ENCODE results near the gene TRIM2.
A peak's percentile ranks its signal among the peaks of the same experiment; 100 is the strongest.

TRIM2 gene

GRCh38 chr4:153218961-153219360 is 14.7 kb downstream of the TRIM2 start:
- TF ChIP-seq PAX5 (IDR thresholded peaks at IDR 0.05; ENCODE audit: insufficient read depth, low read length, severe bottlenecking): no peak
- FAIRE-seq (no peak), DNase-seq (ENCODE audit: insufficient read length, low spot score) (no peak)

GRCh38 chr4:153220682-153221395 is 16.6 kb downstream of the TRIM2 start:
- TF ChIP-seq PAX5 (IDR thresholded peaks at IDR 0.05; ENCODE audit: insufficient read depth, low read length, severe bottlenecking) (no peak), SPI1 (IDR thresholded peaks at IDR 0.05; ENCODE audit: low read depth, low read length) (peak; percentile 34; the same call in 1 of the 2 replicates)
- FAIRE-seq: no peak

GRCh38 chr4:153221783-153222706 is 17.8 kb downstream of the TRIM2 start:
- DNase-seq (ENCODE audit: insufficient read length, low spot score) (no peak), FAIRE-seq (peak; percentile 58)
- TF ChIP-seq POLR2A (IDR thresholded peaks at IDR 0.05; ENCODE audit: low read depth, low read length) (no peak), TAF1 (IDR thresholded peaks at IDR 0.05; ENCODE audit: low read depth, low read length) (no peak), PAX5 (IDR thresholded peaks at IDR 0.05; ENCODE audit: insufficient read depth, low read length, severe bottlenecking) (no peak), POU2F2 (IDR thresholded peaks at IDR 0.05; ENCODE audit: low read depth, low read length) (no peak), SPI1 (IDR thresholded peaks at IDR 0.05; ENCODE audit: low read depth, low read length) (no peak)

More at GRCh38 chr4:153220682-153221395, 16.6 kb downstream of the TRIM2 start:
- no peak for DNase-seq (ENCODE audit: insufficient read length, low spot score)

- FAIRE-seq (peak; percentile 57), DNase-seq (ENCODE audit: insufficient read length, low spot score) (no peak)
- TF ChIP-seq TAF1 (IDR thresholded peaks at IDR 0.05; ENCODE audit: low read depth, low read length) (no peak), SPI1 (IDR thresholded peaks at IDR 0.05; ENCODE audit: low read depth, low read length) (peak; percentile 92), PAX5 (IDR thresholded peaks at IDR 0.05; ENCODE audit: insufficient read depth, low read length, severe bottlenecking) (peak; percentile 10), POLR2A (IDR thresholded peaks at IDR 0.05; ENCODE audit: low read depth, low read length) (no peak), POLR2AphosphoS5 (IDR thresholded peaks at IDR 0.05; ENCODE audit: low read depth, low read length) (no peak), POU2F2 (IDR thresholded peaks at IDR 0.05; ENCODE audit: low read depth, low read length) (no peak)
Observed at GRCh38 chr4:153222707-153223426, 18.6 kb downstream of the TRIM2 start.

- no peak for DNase-seq (ENCODE audit: insufficient read length, low spot score)
- TF ChIP-seq POU2F2 (IDR thresholded peaks at IDR 0.05; ENCODE audit: low read depth, low read length) (no peak), POLR2A (IDR thresholded peaks at IDR 0.05; ENCODE audit: low read depth, low read length) (no peak), SPI1 (IDR thresholded peaks at IDR 0.05; ENCODE audit: low read depth, low read length) (no peak), TAF1 (IDR thresholded peaks at IDR 0.05; ENCODE audit: low read depth, low read length) (no peak), POLR2AphosphoS5 (IDR thresholded peaks at IDR 0.05; ENCODE audit: low read depth, low read length) (no peak), PAX5 (IDR thresholded peaks at IDR 0.05; ENCODE audit: insufficient read depth, low read length, severe bottlenecking) (no peak)
- no peak for FAIRE-seq
Observed at GRCh38 chr4:153223427-153223801, 19.2 kb downstream of the TRIM2 start.

DNA sequence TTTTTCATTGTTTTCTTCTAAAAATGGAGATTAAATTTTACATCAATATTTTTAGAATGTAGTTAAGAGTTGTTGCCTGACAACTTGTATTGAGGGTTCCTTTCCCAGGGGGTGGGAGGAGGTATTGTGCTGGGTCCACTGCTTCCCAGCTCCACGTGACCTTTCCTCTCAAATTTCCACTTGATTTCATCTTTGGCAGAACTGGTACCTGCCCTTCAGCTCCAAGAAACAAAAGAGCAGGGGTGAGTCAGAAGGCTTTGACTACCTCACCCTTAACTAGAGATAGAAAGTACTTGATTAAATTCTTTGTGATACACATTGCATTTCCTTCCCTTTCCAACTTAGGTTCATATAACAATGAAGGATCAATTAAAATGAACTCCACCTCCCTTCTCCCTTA is 19.7 kb downstream of the TRIM2 start:
- FAIRE-seq (no peak), DNase-seq (ENCODE audit: insufficient read length, low spot score) (no peak)
- TF ChIP-seq SPI1 (IDR thresholded peaks at IDR 0.05; ENCODE audit: low read depth, low read length): no peak
- no peak for TF ChIP-seq TAF1 (IDR thresholded peaks at IDR 0.05; ENCODE audit: low read depth, low read length)
- no peak for TF ChIP-seq POLR2AphosphoS5 (IDR thresholded peaks at IDR 0.05; ENCODE audit: low read depth, low read length)
- TF ChIP-seq POLR2A (IDR thresholded peaks at IDR 0.05; ENCODE audit: low read depth, low read length): no peak

DNA sequence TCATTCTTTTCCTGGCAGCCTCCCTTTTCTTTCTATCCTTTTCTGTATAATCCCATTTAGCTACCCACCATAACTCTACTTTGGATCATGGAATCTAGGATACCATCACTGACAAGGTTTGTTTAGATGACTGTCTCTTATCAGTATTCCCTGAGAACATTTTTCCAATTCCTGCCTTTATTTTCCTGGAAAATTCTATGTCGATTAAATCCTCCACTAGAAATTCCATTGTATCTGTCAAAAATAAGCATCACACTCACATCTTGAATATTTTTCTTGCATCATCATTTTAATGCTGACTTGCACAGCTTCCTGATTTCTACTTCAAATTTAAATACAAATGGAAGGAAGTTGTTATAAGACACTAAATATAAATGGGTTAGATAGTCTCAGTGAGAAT is 20.2 kb downstream of the TRIM2 start:
- TF ChIP-seq POLR2A (IDR thresholded peaks at IDR 0.05; ENCODE audit: low read depth, low read length) (no peak), PAX5 (IDR thresholded peaks at IDR 0.05; ENCODE audit: insufficient read depth, low read length, severe bottlenecking) (no peak), POU2F2 (IDR thresholded peaks at IDR 0.05; ENCODE audit: low read depth, low read length) (no peak), SPI1 (IDR thresholded peaks at IDR 0.05; ENCODE audit: low read depth, low read length) (no peak), POLR2AphosphoS5 (IDR thresholded peaks at IDR 0.05; ENCODE audit: low read depth, low read length) (no peak), TAF1 (IDR thresholded peaks at IDR 0.05; ENCODE audit: low read depth, low read length) (no peak)
- FAIRE-seq (no peak), DNase-seq (ENCODE audit: insufficient read length, low spot score) (no peak)

- no peak for TF ChIP-seq PAX5 (IDR thresholded peaks at IDR 0.05; ENCODE audit: insufficient read depth, low read length, severe bottlenecking)
- no peak for TF ChIP-seq POLR2AphosphoS5 (IDR thresholded peaks at IDR 0.05; ENCODE audit: low read depth, low read length)
- TF ChIP-seq POLR2A (IDR thresholded peaks at IDR 0.05; ENCODE audit: low read depth, low read length): no peak
- no peak for TF ChIP-seq SPI1 (IDR thresholded peaks at IDR 0.05; ENCODE audit: low read depth, low read length)
- no peak for TF ChIP-seq POU2F2 (IDR thresholded peaks at IDR 0.05; ENCODE audit: low read depth, low read length)
- no peak for TF ChIP-seq TAF1 (IDR thresholded peaks at IDR 0.05; ENCODE audit: low read depth, low read length)
- no peak for FAIRE-seq
- DNase-seq (ENCODE audit: insufficient read length, low spot score): no peak
Observed at GRCh38 chr4:153227469-153228075, 23.3 kb downstream of the TRIM2 start.

GRCh38 chr4:153228512-153229140 is 24.4 kb downstream of the TRIM2 start:
- no peak for TF ChIP-seq SPI1 (IDR thresholded peaks at IDR 0.05; ENCODE audit: low read depth, low read length)
- no peak for TF ChIP-seq POU2F2 (IDR thresholded peaks at IDR 0.05; ENCODE audit: low read depth, low read length)
- TF ChIP-seq POLR2AphosphoS5 (IDR thresholded peaks at IDR 0.05; ENCODE audit: low read depth, low read length): no peak
- TF ChIP-seq TAF1 (IDR thresholded peaks at IDR 0.05; ENCODE audit: low read depth, low read length): no peak
- TF ChIP-seq PAX5 (IDR thresholded peaks at IDR 0.05; ENCODE audit: insufficient read depth, low read length, severe bottlenecking): no peak
- no peak for TF ChIP-seq POLR2A (IDR thresholded peaks at IDR 0.05; ENCODE audit: low read depth, low read length)
- FAIRE-seq (no peak), DNase-seq (ENCODE audit: insufficient read length, low spot score) (no peak)

Data from GM12891 (cell line).